HL-60 (cell line): Measurements from ENCODE around the gene SYNGR1.

Experiments
- DNase-seq, 2 experiments: peaks; one replicate each; pipeline ENCODE4 v3.0.0-alpha.2; 2010 to 2020; ENCODE audit warnings: low read depth in 1 of 2, low spot score in 1 of 2
- H3K27ac ChIP-seq: fragments of 250-450 bp; sonication (Bioruptor Pico); replicated peaks from 2 replicates; pipeline ENCODE4 v1.5.1; 2020; ENCODE audit warnings: mild to moderate bottlenecking, moderate library complexity
- H3K27me3 ChIP-seq: fragments of 250-450 bp; sonication (Bioruptor Pico); 2 replicates; pipeline ENCODE4 v1.5.1; 2021; ENCODE audit warnings: mild to moderate bottlenecking, moderate library complexity; ENCODE audit not compliant: insufficient read depth, poor library complexity, severe bottlenecking
- H3K4me3 ChIP-seq: replicated peaks from 2 replicates; pipeline ENCODE4 v1.5.1; 2011; ENCODE audit warnings: mild to moderate bottlenecking, control low read depth, low read length; ENCODE audit not compliant: insufficient read depth
- CTCF ChIP-seq: IDR thresholded peaks from one replicate; pipeline ENCODE4 v1.5.1; 2011; ENCODE audit warnings: low read length, control low read depth, inconsistent platforms; ENCODE audit not compliant: insufficient read depth
- GABPA ChIP-seq: IDR thresholded peaks from 2 replicates; pipeline ENCODE4 v1.6.1; 2012; ENCODE audit warnings: low read depth
- POLR2AphosphoS5 ChIP-seq: IDR thresholded peaks from 2 replicates; pipeline ENCODE4 v1.6.1; 2012; ENCODE audit warnings: low read depth
- REST ChIP-seq: IDR thresholded peaks from 2 replicates; pipeline ENCODE4 v1.6.1; 2012; ENCODE audit warnings: low read depth; ENCODE audit not compliant: insufficient replicate concordance
- SPI1 ChIP-seq: IDR thresholded peaks from 2 replicates; pipeline ENCODE4 v1.6.1; 2012; ENCODE audit warnings: low read depth, mild to moderate bottlenecking, borderline replicate concordance

The SYNGR1 gene

GRCh38 chr22:39414377-39414776, 64.6 kb downstream of the SYNGR1 start:
- TF ChIP-seq GABPA (no peak), REST (no peak), CTCF (no peak)
- Histone ChIP-seq H3K27me3 (no peaks in the 10 kb centered on the region), H3K27ac (no peak overlapping the region), H3K4me3 (no peak overlapping the region)
- no peak for DNase-seq

- TF ChIP-seq GABPA (no peak), CTCF (no peak), REST (no peak), POLR2AphosphoS5 (no peak), SPI1 (no peak)
- no peak overlapping the region for H3K4me3 ChIP-seq
- no peak overlapping the region for H3K27ac ChIP-seq
- H3K27me3 ChIP-seq: no peaks in the 10 kb centered on the region
- no peak for DNase-seq
Observed at GRCh38 chr22:39414886-39415285, 65.1 kb downstream of the SYNGR1 start.

- no peak for TF ChIP-seq POLR2AphosphoS5
- no peak for TF ChIP-seq SPI1
- H3K27me3 ChIP-seq: no peaks in the 10 kb centered on the region
- H3K27ac ChIP-seq: no peak overlapping the region
- no peak for DNase-seq
- H3K4me3 ChIP-seq: no peak overlapping the region
Observed at GRCh38 chr22:39415506-39415905, 65.7 kb downstream of the SYNGR1 start.

GRCh38 chr22:39416319-39416718, 66.5 kb downstream of the SYNGR1 start:
- no peak overlapping the region for H3K4me3 ChIP-seq

More at GRCh38 chr22:39416319-39416718, 66.5 kb downstream of the SYNGR1 start:
- Histone ChIP-seq H3K27me3 (no peaks in the 10 kb centered on the region), H3K27ac (no peak overlapping the region)
- no peak for DNase-seq
- no peak for TF ChIP-seq SPI1
- TF ChIP-seq REST: no peak
- TF ChIP-seq GABPA: no peak
- TF ChIP-seq POLR2AphosphoS5: no peak
- TF ChIP-seq CTCF: no peak
